Raji (cell line): ENCODE data around the gene CCN5.

Source experiments
- POLR2A ChIP-seq: IDR thresholded peaks from 2 replicates; pipeline ENCODE4 v1.6.1; 2011; ENCODE audit warnings: low read depth, low read length, control low read depth; ENCODE audit not compliant: insufficient read depth

CCN5 gene, protein sequence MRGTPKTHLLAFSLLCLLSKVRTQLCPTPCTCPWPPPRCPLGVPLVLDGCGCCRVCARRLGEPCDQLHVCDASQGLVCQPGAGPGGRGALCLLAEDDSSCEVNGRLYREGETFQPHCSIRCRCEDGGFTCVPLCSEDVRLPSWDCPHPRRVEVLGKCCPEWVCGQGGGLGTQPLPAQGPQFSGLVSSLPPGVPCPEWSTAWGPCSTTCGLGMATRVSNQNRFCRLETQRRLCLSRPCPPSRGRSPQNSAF

GRCh38 chr20:44714701-44715498 lies at the start of gene CCN5:
Gene CCN5, plus strand, starts transcription at chr20:44715369. Its CDS starts 22 bp downstream, at chr20:44715391.
- TF ChIP-seq POLR2A = no peak

DNA sequence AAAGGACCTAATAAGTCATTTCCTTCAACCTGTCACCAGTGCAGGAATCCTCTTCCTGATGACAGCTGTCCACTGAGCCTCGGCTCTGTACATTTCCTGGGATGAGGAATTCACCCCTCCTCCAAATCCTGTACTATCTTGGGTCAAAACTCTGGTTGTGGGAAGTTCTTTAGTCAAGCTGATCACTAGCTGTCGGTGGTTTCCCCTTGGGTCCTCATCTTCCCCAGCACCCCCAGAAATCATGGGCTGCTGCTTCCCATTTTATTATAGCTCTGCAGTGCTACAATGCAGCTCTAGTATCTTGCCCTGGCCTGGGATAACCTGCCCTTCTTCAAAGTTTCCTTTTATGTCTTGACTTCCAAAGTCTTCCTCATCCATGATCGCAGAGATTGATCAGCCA lies 49.1 kb upstream of the CCN5 start:
- TF ChIP-seq POLR2A = no peak

DNA sequence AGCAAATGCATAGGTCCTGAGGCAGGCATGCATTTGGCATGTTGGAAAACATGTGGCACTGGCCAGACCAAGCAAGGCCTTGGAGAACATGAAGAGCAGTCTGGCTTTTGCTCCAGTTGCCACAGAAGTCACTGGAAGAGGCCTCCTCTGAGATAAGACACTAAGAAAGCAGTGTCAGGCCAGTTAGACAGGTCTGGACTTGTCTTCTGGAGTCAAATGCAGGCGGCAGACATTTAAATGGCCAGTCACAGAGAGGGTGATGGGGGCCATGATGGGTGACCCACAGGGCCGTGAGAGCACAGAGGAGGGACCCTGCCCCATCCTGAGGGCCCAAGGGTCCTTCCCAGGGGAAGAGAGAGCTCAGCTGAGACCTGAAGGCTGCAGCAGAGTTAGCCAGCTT lies 36.9 kb upstream of the CCN5 start:
- no peak for TF ChIP-seq POLR2A

- TF ChIP-seq POLR2A = no peak
Measured at GRCh38 chr20:44678990-44679611, 36.1 kb upstream of the CCN5 start.

- no peak for TF ChIP-seq POLR2A
Measured at GRCh38 chr20:44681796-44682566, 33.2 kb upstream of the CCN5 start.

DNA sequence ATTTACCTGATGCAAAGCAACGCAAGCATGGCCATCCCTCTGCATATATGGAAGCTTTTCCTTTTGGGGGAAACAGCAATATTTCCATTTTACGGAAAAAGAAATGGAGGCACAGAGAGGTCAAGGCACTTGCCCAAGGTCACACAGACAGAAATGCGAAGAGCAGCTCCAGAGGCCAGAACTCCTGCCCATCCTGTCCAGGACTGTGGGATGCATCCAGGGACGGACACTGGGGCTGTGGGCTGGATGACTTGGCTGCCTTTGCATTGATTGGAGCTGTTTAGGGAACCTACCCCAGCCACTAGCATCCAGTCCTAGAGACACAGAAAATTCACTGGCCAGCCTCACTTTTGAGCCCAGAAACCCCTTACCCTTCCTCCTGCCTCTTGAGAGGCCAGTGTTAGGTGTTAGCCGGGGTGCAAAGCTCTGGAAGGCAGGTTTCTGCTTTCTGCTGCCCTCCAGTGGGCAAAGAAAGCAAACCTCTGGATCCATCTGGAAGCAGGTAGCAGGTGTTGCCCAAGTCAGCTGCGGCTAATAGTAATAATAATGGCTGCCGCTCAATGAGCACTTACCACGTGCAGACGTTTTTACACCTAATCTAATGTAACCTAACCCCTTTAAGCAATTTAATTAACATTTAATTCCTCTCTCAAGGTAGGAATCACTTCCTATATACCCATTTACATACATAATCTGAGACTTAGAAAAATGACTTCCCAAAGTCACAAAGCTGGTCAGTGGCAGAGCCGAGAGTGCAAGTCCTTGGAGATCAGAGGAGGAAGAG lies 31.7 kb upstream of the CCN5 start:
- no peak for TF ChIP-seq POLR2A

GRCh38 chr20:44684047-44684967 lies 30.9 kb upstream of the CCN5 start:
- TF ChIP-seq POLR2A = no peak

DNA sequence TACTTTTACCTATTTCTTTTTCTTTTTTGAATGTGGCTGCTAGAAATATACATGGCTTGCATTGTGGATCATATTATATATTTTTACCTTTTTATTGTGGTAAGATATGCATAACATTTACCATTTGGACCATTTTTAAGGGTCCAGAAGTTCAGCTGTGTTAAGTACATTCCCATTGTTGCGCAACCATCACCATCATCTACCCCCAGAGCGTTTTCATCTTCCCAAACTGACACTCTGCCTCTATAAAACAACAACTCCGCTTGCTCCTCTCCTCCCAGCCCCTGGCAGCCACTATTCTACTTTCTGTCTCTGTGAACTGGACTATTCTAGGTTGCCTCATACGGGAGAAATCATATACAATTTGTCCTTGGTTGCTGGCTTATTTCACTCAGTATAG lies 28.2 kb upstream of the CCN5 start:
- TF ChIP-seq POLR2A = no peak

GRCh38 chr20:44688053-44688625 lies 27.0 kb upstream of the CCN5 start:
- TF ChIP-seq POLR2A = no peak

DNA sequence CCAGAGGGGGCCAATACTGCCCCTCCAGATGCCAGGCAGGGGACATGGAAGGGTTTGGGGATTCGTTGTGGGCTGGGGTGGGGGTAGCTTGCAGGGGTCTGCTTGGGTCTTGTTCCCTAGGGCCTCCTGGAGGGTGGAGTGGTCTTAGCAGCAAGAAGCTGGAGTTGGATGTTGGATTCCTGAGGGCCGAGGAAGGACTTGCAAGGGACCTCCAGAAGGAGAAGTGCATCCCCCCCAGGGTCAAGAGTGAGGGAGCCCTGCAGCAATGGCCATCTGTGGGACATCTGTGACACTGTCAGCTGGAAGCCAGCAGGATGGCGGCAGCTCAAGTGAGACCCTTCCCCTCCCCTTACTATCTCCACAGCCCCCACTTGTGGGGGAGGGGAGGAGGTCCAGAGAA lies 25.4 kb upstream of the CCN5 start:
- TF ChIP-seq POLR2A = no peak

- no peak for TF ChIP-seq POLR2A
Measured at GRCh38 chr20:44690781-44691423, 24.3 kb upstream of the CCN5 start.
